Measurements from ENCODE around the gene LAMA2.

DNA sequence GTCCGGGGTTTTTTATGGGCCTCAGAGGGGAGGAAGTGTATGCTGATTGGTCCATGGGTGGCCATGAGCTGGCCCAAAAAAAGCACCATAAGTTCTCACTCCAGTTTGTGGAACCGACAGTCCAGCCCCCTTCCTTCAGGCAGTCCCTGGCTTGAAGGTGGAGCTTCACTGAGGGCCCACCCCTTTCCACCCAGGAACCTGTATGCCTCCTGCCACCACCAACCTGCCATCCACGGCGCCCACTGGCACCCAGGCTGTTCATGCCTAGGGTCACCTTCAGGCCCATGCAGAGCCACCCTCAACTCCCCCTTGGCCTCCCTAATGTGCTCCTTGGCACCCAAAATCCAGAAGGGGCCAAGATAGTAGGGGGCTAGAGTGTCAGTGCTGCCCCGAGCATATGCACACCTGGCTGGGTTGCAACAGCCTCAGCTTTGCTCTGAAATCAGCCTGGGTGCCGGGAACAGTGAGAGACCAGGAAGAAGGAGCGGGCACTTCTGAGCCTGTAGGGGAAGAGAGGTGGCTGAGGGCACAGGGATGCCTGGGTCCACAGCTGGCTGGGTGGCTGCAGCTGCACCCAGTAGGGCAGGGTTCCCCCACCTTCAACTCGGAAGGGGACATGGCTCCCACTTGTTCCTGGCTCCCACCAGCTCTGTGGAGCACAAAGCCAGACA is 534.6 kb downstream of the LAMA2 start:
- TF ChIP-seq CTCF (IDR thresholded peaks at IDR 0.05) (no peak), POLR2A (IDR thresholded peaks at IDR 0.05) (no peak)

All from right lobe of liver (tissue), 4 donors.